CD8-positive, alpha-beta memory T cell (primary cell): ENCODE measurements around the gene FBXO4. TPM values are rescaled to one million over a fixed set of nuclear protein-coding genes. Genes with fewer than 3 reads are reported as not detected.
"Not testable (repeated sequence)": the region's sequence is repeated elsewhere in the genome, so short reads cannot be mapped to it uniquely, and the experiment has no call there.

Experiments
- CTCF ChIA-PET: fragments of 350-600 bp; sonication (Branson Sonifier 250); formaldehyde crosslinking; loops from one replicate; lab custom pipeline; 2021; ENCODE audit warnings: antibody characterized with exemption; lab: Charles Lee
- POLR2A ChIA-PET: fragments of 350-600 bp; sonication (Branson Sonifier 250); formaldehyde crosslinking; loops from one replicate; lab custom pipeline; 2021; ENCODE audit warnings: antibody characterized with exemption; lab: Charles Lee
- DNase-seq, 5 donors: peaks; one replicate each; pipeline versions ENCODE4 v3.0.0 to v3.0.0-alpha.2; 2020 to 2022; ENCODE audit warnings: mixed read lengths in 1 of 5
- H3K27ac ChIP-seq: one replicate; pipeline ENCODE4 v1.7.0; 2013; ENCODE audit warnings: low read depth, mild to moderate bottlenecking, low read length, moderate library complexity
- H3K27me3 ChIP-seq: 2 replicates; pipeline ENCODE4 v1.7.0; 2013; ENCODE audit warnings: low read length, mild to moderate bottlenecking; ENCODE audit not compliant: insufficient read depth, poor library complexity, severe bottlenecking
- H3K36me3 ChIP-seq: 2 replicates; pipeline ENCODE4 v1.7.0; 2013; ENCODE audit warnings: mild to moderate bottlenecking, low read length, moderate library complexity; ENCODE audit not compliant: insufficient read depth
- H3K4me1 ChIP-seq: 2 replicates; pipeline ENCODE4 v1.7.0; 2013; ENCODE audit warnings: mild to moderate bottlenecking, low read length, moderate library complexity; ENCODE audit not compliant: insufficient read depth
- H3K4me3 ChIP-seq: 2 replicates; pipeline ENCODE4 v1.7.0; 2013; ENCODE audit warnings: mild to moderate bottlenecking, low read length
- H3K9me3 ChIP-seq: 2 replicates; pipeline ENCODE4 v1.7.0; 2013; ENCODE audit warnings: mild to moderate bottlenecking, low read length
- H3K27ac Mint-ChIP-seq, 8 donors: one replicate each; pipeline ENCODE4 v1.8.0; 2020 to 2021; ENCODE audit warnings: mixed read lengths in 8 of 8, mild to moderate bottlenecking in 6 of 8, inconsistent platforms in 3 of 8, moderate library complexity in 3 of 8
- H3K27me3 Mint-ChIP-seq, 2 donors: one replicate each; pipeline ENCODE4 v1.8.0; 2020 to 2021; ENCODE audit warnings: mixed read lengths in 2 of 2, mild to moderate bottlenecking in 1 of 2, moderate library complexity in 1 of 2
- H3K36me3 Mint-ChIP-seq, 3 donors: one replicate each; pipeline ENCODE4 v1.8.0; 2020 to 2021; ENCODE audit warnings: mixed read lengths in 3 of 3, inconsistent platforms in 1 of 3, mild to moderate bottlenecking in 1 of 3
- H3K4me1 Mint-ChIP-seq, 3 donors: one replicate each; pipeline ENCODE4 v1.8.0; 2020 to 2021; ENCODE audit warnings: mixed read lengths in 3 of 3, inconsistent platforms in 1 of 3, mild to moderate bottlenecking in 1 of 3
- H3K4me3 Mint-ChIP-seq, 7 donors: one replicate each; pipeline ENCODE4 v1.8.0; 2020 to 2021; ENCODE audit warnings: mixed read lengths in 7 of 7, mild to moderate bottlenecking in 6 of 7, moderate library complexity in 4 of 7, inconsistent platforms in 2 of 7
- H3K9me3 Mint-ChIP-seq, 5 donors: one replicate each; pipeline ENCODE4 v1.8.0; 2020 to 2022; ENCODE audit warnings: mixed read lengths in 5 of 5, mild to moderate bottlenecking in 3 of 5, moderate library complexity in 2 of 5, inconsistent platforms in 1 of 5
- polyA plus RNA-seq: library from polyadenylated mRNA; unstranded; fragments of 300-500 nt; fragmentation: Illumina TruSeq; gene quantifications from one replicate; pipeline ENCODE4 v1.2.3, GENCODE V29; 2021
- total RNA-seq, 2 experiments: library from RNA; stranded (reverse); gene quantifications; one replicate each; pipeline ENCODE4 v1.2.3, GENCODE V29; 2021

FBXO4 gene
- total and polyA plus RNA-seq, 3 experiments from 2014 or later, result 15.8 to 18.0 (median 17.0) TPM

- peaks cover 5 to 20% of the 10 kb centered on the region in 2 donors for H3K27me3 Mint-ChIP-seq
- H3K4me3 Mint-ChIP-seq, result no peak overlapping the region
- POLR2A ChIA-PET, result no interaction called here
- no peaks in the 10 kb centered on the region for H3K36me3 ChIP-seq
- no peak overlapping the region for H3K27ac ChIP-seq
- H3K27me3 ChIP-seq, result no peaks in the 10 kb centered on the region
- H3K4me1 Mint-ChIP-seq, result no peaks in the 10 kb centered on the region
- no peak overlapping the region for H3K4me3 ChIP-seq
- no peaks in the 10 kb centered on the region for H3K9me3 ChIP-seq
- peaks cover 7 to 21% (median 17%) of the 10 kb centered on the region in 5 donors for H3K9me3 Mint-ChIP-seq
- H3K36me3 Mint-ChIP-seq, result peaks cover 0 to 19% (median 0%) of the 10 kb centered on the region in 3 donors
- CTCF ChIA-PET, result no interaction called here
- H3K27ac Mint-ChIP-seq, result no peak overlapping the region
- no peaks in the 10 kb centered on the region for H3K4me1 ChIP-seq
- no peak for DNase-seq
Observed at GRCh38 chr5:41968153-41968723, 43.2 kb downstream of the FBXO4 start.

GRCh38 chr5:41973087-41973486 is 48.0 kb downstream of the FBXO4 start:
- no peak overlapping the region for H3K4me3 ChIP-seq
- no peak overlapping the region for H3K4me3 Mint-ChIP-seq
- peaks cover 0 to 10% (median 0%) of the 10 kb centered on the region in 3 donors for H3K36me3 Mint-ChIP-seq
- no peaks in the 10 kb centered on the region for H3K36me3 ChIP-seq
- no peaks in the 10 kb centered on the region for H3K4me1 ChIP-seq
- POLR2A ChIA-PET, result no interaction called here
- CTCF ChIA-PET, result no interaction called here
- peaks cover 2 to 3% of the 10 kb centered on the region in 2 donors for H3K27me3 Mint-ChIP-seq
- H3K9me3 Mint-ChIP-seq, result peaks cover 3 to 17% (median 11%) of the 10 kb centered on the region in 5 donors
- H3K4me1 Mint-ChIP-seq, result no peaks in the 10 kb centered on the region
- H3K27me3 ChIP-seq, result no peaks in the 10 kb centered on the region
- H3K27ac ChIP-seq, result no peak overlapping the region
- DNase-seq, result no peak
- H3K9me3 ChIP-seq, result no peaks in the 10 kb centered on the region
- no peak overlapping the region for H3K27ac Mint-ChIP-seq

DNA sequence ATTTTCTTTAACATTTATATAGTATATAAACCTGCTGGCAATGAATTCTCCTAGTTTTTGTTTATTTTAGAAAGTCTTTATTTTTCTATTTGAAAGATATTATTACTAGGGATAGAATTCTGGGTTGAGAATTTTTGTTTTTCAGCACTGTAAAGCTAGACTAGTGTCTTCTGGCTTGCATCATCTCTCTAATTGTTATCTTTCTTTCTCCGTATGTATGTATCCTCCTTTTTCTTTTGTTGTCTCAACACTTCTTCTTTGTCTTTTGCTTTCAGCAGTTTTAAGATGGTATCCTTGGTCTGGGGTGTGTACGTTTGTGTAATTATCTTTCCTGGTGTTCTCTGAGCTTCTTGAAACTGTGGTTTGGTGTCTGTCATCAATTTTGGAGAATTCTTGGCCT is 48.8 kb downstream of the FBXO4 start:
- H3K36me3 Mint-ChIP-seq, result peaks cover 0 to 8% (median 0%) of the 10 kb centered on the region in 3 donors
- Histone ChIP-seq H3K27me3 (no peaks in the 10 kb centered on the region), H3K9me3 (no peaks in the 10 kb centered on the region), H3K27ac (no peak overlapping the region), H3K36me3 (no peaks in the 10 kb centered on the region), H3K4me1 (no peaks in the 10 kb centered on the region), H3K4me3 (no peak overlapping the region)
- POLR2A ChIA-PET, result no interaction called here
- peaks cover 3 to 15% (median 7%) of the 10 kb centered on the region in 5 donors for H3K9me3 Mint-ChIP-seq
- H3K4me1 Mint-ChIP-seq, result no peaks in the 10 kb centered on the region
- H3K4me3 Mint-ChIP-seq, result no peak overlapping the region
- no peak overlapping the region for H3K27ac Mint-ChIP-seq
- no peak for DNase-seq
- peaks cover 0 to 3% of the 10 kb centered on the region in 2 donors for H3K27me3 Mint-ChIP-seq
- CTCF ChIA-PET, result no interaction called here

DNA sequence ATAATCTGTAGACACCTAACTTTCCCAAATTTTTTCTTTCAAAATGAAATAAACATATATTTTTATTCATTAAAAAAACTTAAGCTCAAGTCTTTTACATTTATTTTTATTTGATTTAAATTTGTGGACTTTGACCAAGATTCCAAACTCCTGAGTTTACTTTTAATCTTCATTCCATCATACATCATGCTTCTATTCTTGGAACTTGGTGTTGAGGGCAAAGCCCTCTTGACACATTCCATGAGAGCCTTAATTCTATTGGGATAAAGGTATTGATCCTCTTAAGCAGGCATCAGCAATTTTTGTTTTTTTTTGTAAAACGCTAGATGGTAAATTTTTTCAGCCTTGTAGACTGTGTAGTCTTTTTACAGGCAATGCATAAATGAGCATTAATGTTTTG is 53.6 kb downstream of the FBXO4 start:
- no peaks in the 10 kb centered on the region for H3K27me3 Mint-ChIP-seq
- Histone ChIP-seq H3K27me3 (no peaks in the 10 kb centered on the region), H3K36me3 (no peaks in the 10 kb centered on the region), H3K27ac (no peak overlapping the region), H3K4me1 (no peaks in the 10 kb centered on the region), H3K9me3 (no peaks in the 10 kb centered on the region), H3K4me3 (no peak overlapping the region)
- H3K9me3 Mint-ChIP-seq, result peaks cover 0 to 4% (median 3%) of the 10 kb centered on the region in 5 donors
- no peak overlapping the region for H3K27ac Mint-ChIP-seq
- no peaks in the 10 kb centered on the region for H3K4me1 Mint-ChIP-seq
- DNase-seq, result no peak
- H3K4me3 Mint-ChIP-seq, result no peak overlapping the region
- no peaks in the 10 kb centered on the region for H3K36me3 Mint-ChIP-seq
- ChIA-PET CTCF (no interaction called here), POLR2A (no interaction called here)

DNA sequence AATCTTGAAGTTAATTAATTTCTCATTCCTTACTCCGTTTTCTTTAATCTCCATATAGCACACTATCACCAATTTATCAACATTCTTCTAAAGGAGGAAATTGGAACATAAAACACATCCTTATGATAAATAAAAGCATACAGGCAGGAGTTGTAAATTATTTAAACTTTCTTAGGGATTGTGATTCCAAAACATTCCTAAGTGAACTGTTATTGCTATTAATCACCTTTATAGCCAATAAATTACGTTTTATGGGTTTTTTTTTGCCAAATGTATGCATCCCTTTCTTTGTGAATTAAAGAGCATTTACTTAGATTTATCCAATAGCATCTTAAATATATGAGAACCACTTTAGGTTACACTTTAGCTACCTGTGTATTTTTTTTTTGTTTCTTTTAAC is 55.3 kb downstream of the FBXO4 start:
- Mint-ChIP-seq H3K9me3 (peaks cover 0 to 4% (median 3%) of the 10 kb centered on the region in 5 donors), H3K4me3 (no peak overlapping the region), H3K36me3 (no peaks in the 10 kb centered on the region), H3K27ac (no peak overlapping the region), H3K4me1 (no peaks in the 10 kb centered on the region), H3K27me3 (peaks cover 0 to 13% of the 10 kb centered on the region in 2 donors)
- CTCF ChIA-PET, result no interaction called here
- Histone ChIP-seq H3K4me3 (no peak overlapping the region), H3K9me3 (no peaks in the 10 kb centered on the region), H3K27me3 (peaks cover 3% of the 10 kb centered on the region), H3K36me3 (no peaks in the 10 kb centered on the region), H3K4me1 (no peaks in the 10 kb centered on the region), H3K27ac (no peak overlapping the region)
- DNase-seq, result no peak
- POLR2A ChIA-PET, result no interaction called here

DNA sequence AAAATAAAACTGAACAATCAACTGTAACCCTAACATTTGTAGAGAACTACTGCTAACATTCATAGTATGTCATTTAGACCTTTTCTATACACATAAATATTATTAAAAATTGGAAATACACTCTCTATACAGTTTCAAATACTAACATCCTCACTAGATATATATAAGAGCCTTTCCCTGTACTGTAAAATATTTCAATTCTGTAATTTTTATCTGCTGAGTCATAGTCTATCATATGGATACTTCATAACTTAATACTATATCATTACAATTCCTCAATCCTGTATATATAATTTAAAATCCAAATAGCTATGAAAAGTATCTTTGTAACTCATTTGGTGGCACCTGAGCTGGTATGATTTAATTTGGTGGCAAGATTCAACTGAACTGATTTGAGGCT is 55.8 kb downstream of the FBXO4 start:
- Mint-ChIP-seq H3K27ac (no peak overlapping the region), H3K4me3 (no peak overlapping the region), H3K27me3 (peaks cover under 1 to 15% of the 10 kb centered on the region in 2 donors), H3K4me1 (no peaks in the 10 kb centered on the region), H3K36me3 (no peaks in the 10 kb centered on the region), H3K9me3 (peaks cover 0 to 4% (median 3%) of the 10 kb centered on the region in 5 donors)
- ChIA-PET CTCF (no interaction called here), POLR2A (no interaction called here)
- DNase-seq, result no peak
- no peak overlapping the region for H3K27ac ChIP-seq
- H3K4me1 ChIP-seq, result no peaks in the 10 kb centered on the region
- no peak overlapping the region for H3K4me3 ChIP-seq
- no peaks in the 10 kb centered on the region for H3K36me3 ChIP-seq
- H3K27me3 ChIP-seq, result peaks cover 3% of the 10 kb centered on the region
- H3K9me3 ChIP-seq, result no peaks in the 10 kb centered on the region

DNA sequence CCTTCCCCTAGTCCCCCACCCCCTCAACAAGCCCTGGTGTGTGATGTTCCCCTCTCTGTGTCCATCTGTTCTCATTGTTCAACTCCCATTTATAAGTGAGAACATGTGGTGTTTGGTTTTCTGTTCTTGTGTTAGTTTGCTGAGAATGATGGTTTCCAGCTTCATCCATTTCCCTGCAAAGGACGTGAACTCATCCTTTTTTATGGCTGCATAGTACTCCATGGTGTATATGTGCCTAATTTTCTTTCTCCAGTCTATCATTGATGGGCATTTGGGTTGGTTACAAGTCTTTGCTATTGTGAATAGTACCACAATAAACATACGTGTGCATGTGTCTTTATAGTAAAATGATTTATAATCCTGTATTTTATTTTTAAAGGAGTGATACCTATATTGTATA is 57.8 kb downstream of the FBXO4 start:
- H3K27ac Mint-ChIP-seq, H3K27me3 ChIP-seq, H3K4me1 ChIP-seq, CTCF ChIA-PET, DNase-seq, POLR2A ChIA-PET, H3K36me3 ChIP-seq, H3K4me3 Mint-ChIP-seq, H3K36me3 Mint-ChIP-seq, H3K9me3 ChIP-seq, H3K4me1 Mint-ChIP-seq, H3K9me3 Mint-ChIP-seq, H3K4me3 ChIP-seq, H3K27ac ChIP-seq: not testable (repeated sequence)
- H3K27me3 Mint-ChIP-seq, result peaks cover 4 to 25% of the 10 kb centered on the region in 2 donors

GRCh38 chr5:41983284-41983683 is 58.2 kb downstream of the FBXO4 start:
- Histone ChIP-seq H3K4me1 (no peaks in the 10 kb centered on the region), H3K27me3 (peaks cover 3% of the 10 kb centered on the region), H3K27ac (no peak overlapping the region), H3K9me3 (no peaks in the 10 kb centered on the region), H3K4me3 (no peak overlapping the region), H3K36me3 (no peaks in the 10 kb centered on the region)
- Mint-ChIP-seq H3K27me3 (peaks cover 4 to 30% of the 10 kb centered on the region in 2 donors), H3K27ac (no peak overlapping the region), H3K36me3 (no peaks in the 10 kb centered on the region), H3K9me3 (peaks cover 0 to 5% (median 3%) of the 10 kb centered on the region in 5 donors), H3K4me1 (no peaks in the 10 kb centered on the region), H3K4me3 (no peak overlapping the region)
- ChIA-PET POLR2A (no interaction called here), CTCF (no interaction called here)
- DNase-seq, result no peak
